HepG2 (cell line): ENCODE measurements around the gene DCAF4L1. TPM values are rescaled to one million over a fixed set of nuclear protein-coding genes. Genes with fewer than 3 reads are reported as not detected.

ENCODE experiments used
- GATAD1 ChIP-seq: IDR thresholded peaks from 2 replicates; pipeline ENCODE4 v1.6.1; 2016; ENCODE audit warnings: missing genetic modification reagents, missing compliant biosample characterization
- KDM2A ChIP-seq: sonication (generic); formaldehyde crosslinking; IDR thresholded peaks from 2 replicates; pipeline ENCODE4 v1.4.0; 2020; ENCODE audit warnings: low read depth, missing genetic modification reagents, borderline replicate concordance
- MTA1 ChIP-seq: sonication (generic); formaldehyde crosslinking; IDR thresholded peaks from 2 replicates; pipeline ENCODE4 v1.4.0; 2020; ENCODE audit warnings: missing genetic modification reagents, mild to moderate bottlenecking, borderline replicate concordance
- NFKBIZ ChIP-seq: IDR thresholded peaks from 2 replicates; pipeline ENCODE4 v1.6.1; 2018; ENCODE audit warnings: missing genetic modification reagents, missing compliant biosample characterization
- PAF1 ChIP-seq: IDR thresholded peaks from 2 replicates; pipeline ENCODE4 v1.6.1; 2016; ENCODE audit warnings: missing genetic modification reagents, missing compliant biosample characterization
- POLR2A ChIP-seq, 2 experiments: IDR thresholded peaks; 2 replicates each; pipeline ENCODE4 v1.6.1; 2011; ENCODE audit warnings: low read depth in 2 of 2, low read length in 2 of 2, mild to moderate bottlenecking in 1 of 2, moderate library complexity in 1 of 2; ENCODE audit not compliant: insufficient read depth in 1 of 2
- PRMT3 ChIP-seq: sonication (generic); formaldehyde crosslinking; IDR thresholded peaks from 2 replicates; pipeline ENCODE4 v1.8.1; 2022; ENCODE audit warnings: low read depth, mild to moderate bottlenecking, moderate library complexity, missing genetic modification reagents, borderline replicate concordance
- RELA ChIP-seq: sonication (generic); formaldehyde crosslinking; IDR thresholded peaks from 2 replicates; pipeline ENCODE4 v1.4.0; 2020; ENCODE audit warnings: missing genetic modification reagents
- RFXAP ChIP-seq: sonication (generic); formaldehyde crosslinking; IDR thresholded peaks from 2 replicates; pipeline ENCODE4 v1.4.0; 2020; ENCODE audit warnings: missing genetic modification reagents, borderline replicate concordance
- ZFX ChIP-seq: sonication (generic); formaldehyde crosslinking; IDR thresholded peaks from 2 replicates; pipeline ENCODE4 v1.4.0; 2020; ENCODE audit warnings: mild to moderate bottlenecking, low read depth, missing genetic modification reagents, moderate library complexity
- ZNF207 ChIP-seq: fragments of 450-650 bp; IDR thresholded peaks from 2 replicates; pipeline ENCODE4 v1.6.1; 2016; ENCODE audit warnings: antibody characterized with exemption, borderline replicate concordance
- ZNF260 ChIP-seq: sonication (generic); formaldehyde crosslinking; IDR thresholded peaks from 2 replicates; pipeline ENCODE4 v1.4.0; 2020; ENCODE audit warnings: missing genetic modification reagents, low read depth, mild to moderate bottlenecking, borderline replicate concordance
- ZNF674 ChIP-seq: sonication (generic); formaldehyde crosslinking; IDR thresholded peaks from 2 replicates; pipeline ENCODE4 v1.5.0; 2020; ENCODE audit warnings: low read depth, mild to moderate bottlenecking, missing genetic modification reagents
- ZSCAN12 ChIP-seq: sonication (generic); formaldehyde crosslinking; IDR thresholded peaks from 2 replicates; pipeline ENCODE4 v1.9.0; 2021; ENCODE audit warnings: mild to moderate bottlenecking, missing genetic modification reagents
- polyA plus RNA-seq, 8 experiments: library from polyadenylated mRNA; depleted of rRNA in 3 of 8; stranded (reverse) in 7 of 8; unstranded in 1 of 8; fragments of >200 nt; fragmentation: Illumina TruSeq in 4 of 8; extraction: Trizol in 4 of 8; gene quantifications; 2 replicates each; pipeline versions ENCODE4 v1.2.1 to v1.2.3, GENCODE V29; 2011 to 2016; ENCODE audit warnings: low read depth in 4 of 8, missing spikeins in 1 of 8, mixed read lengths in 1 of 8; ENCODE audit not compliant: insufficient read depth in 1 of 8
- total RNA-seq, 5 experiments: library from RNA; depleted of rRNA; stranded (reverse); fragments of >200 nt; fragmentation: Illumina TruSeq; extraction: Trizol; gene quantifications; 2 replicates each; pipeline ENCODE4 v1.2.3, GENCODE V29; 2016; ENCODE audit warnings: low read depth in 1 of 5
- TF ChIP-seq, protein P1 (sequence below): IDR thresholded peaks from 2 replicates; pipeline ENCODE4 v1.6.1; 2016; ENCODE audit warnings: missing biosample characterization, missing genetic modification reagents, low read depth
- TF ChIP-seq, protein P2 (sequence below): sonication (generic); formaldehyde crosslinking; IDR thresholded peaks from 2 replicates; pipeline ENCODE4 v1.4.0; 2020; ENCODE audit warnings: mild to moderate bottlenecking, missing genetic modification reagents
- TF ChIP-seq, protein P3 (sequence below): sonication (generic); formaldehyde crosslinking; IDR thresholded peaks from 2 replicates; pipeline ENCODE4 v1.5.0; 2020; ENCODE audit warnings: mild to moderate bottlenecking, missing genetic modification reagents, borderline replicate concordance

Gene DCAF4L1
- total and polyA plus RNA-seq, 2 of the 13 experiments (the other 11 are each of a cell fraction or from before 2014, with no cell fraction given) = 0.05 to 0.09 TPM

DNA sequence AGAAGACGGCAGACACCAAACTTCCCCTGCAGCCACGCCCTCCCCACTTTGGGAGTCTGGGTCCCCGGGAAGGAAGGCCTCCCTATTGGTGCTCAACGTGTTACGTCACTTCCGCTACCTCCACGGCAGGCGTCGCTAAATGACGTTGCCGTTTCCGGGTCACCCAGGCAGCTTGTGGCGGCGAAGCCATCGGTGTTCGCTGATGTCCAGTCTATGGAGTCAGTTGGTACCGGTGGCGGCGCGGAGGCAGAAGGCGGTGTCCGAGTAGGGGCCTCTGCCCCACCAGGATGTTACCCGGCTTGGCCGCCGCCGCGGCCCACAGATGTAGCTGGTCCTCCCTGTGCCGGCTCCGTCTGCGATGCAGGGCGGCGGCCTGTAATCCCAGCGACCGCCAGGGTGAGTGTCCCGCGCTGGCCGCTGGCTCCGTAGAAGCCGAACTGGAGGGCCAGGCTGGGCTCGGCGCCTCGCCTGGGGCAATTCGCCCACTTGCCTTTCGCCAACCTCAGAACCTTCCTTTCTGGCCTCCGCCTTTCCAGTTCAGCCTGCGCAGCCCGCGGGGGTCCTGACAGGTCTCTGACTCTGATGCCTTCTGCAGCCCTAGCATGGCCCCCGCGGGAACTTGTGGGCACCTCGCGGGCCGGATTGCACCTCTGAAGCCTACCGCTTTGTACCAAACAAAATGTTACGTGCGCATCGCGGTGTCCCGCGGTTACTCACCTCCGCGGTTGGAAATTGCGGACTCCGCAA lies 9.0 kb downstream of the DCAF4L1 start, which contains the start of gene SLC30A9 (continued):
- TF ChIP-seq PRMT3 (CRISPR knock-in tag) (no peak), ZNF260 (CRISPR knock-in tag) (no peak), ZSCAN12 (CRISPR knock-in tag) (no peak), RELA (CRISPR knock-in tag) (no peak), KDM2A (CRISPR knock-in tag) (peak; percentile 94), RFXAP (CRISPR knock-in tag) (no peak), ZNF674 (CRISPR knock-in tag) (no peak), ZFX (CRISPR knock-in tag) (peak; percentile 95), GATAD1 (peak; percentile 97), ZNF207 (no peak), MTA1 (no peak), PAF1 (no peak), NFKBIZ (CRISPR knock-in tag) (no peak; the same call in 1 of the 2 replicates), POLR2A (IDR thresholded peaks at IDR 0.05; ENCODE audit: insufficient read depth in 1 of 2, low read depth in 2 of 2, low read length in 2 of 2) (peak; percentile 88 to 94)
- TF ChIP-seq, protein P1, sequence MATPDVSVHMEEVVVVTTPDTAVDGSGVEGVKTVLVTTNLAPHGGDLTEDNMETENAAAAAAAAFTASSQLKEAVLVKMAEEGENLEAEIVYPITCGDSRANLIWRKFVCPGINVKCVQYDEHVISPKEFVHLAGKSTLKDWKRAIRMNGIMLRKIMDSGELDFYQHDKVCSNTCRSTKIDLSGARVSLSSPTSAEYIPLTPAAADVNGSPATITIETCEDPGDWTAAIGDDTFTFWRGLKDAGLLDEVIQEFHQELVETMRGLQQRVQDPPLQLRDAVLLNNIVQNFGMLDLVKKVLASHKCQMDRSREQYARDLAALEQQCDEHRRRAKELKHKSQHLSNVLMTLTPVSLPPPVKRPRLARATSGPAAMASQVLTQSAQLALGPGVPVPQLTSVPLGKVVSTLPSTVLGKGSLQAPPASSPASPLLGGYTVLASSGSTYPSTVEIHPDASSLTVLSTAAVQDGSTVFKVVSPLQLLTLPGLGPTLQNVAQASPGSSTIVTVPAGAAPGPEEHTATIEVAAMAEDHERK = no peak
- TF ChIP-seq, protein P2, sequence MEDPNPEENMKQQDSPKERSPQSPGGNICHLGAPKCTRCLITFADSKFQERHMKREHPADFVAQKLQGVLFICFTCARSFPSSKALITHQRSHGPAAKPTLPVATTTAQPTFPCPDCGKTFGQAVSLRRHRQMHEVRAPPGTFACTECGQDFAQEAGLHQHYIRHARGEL (CRISPR knock-in tag) = no peak
- TF ChIP-seq, protein P3, sequence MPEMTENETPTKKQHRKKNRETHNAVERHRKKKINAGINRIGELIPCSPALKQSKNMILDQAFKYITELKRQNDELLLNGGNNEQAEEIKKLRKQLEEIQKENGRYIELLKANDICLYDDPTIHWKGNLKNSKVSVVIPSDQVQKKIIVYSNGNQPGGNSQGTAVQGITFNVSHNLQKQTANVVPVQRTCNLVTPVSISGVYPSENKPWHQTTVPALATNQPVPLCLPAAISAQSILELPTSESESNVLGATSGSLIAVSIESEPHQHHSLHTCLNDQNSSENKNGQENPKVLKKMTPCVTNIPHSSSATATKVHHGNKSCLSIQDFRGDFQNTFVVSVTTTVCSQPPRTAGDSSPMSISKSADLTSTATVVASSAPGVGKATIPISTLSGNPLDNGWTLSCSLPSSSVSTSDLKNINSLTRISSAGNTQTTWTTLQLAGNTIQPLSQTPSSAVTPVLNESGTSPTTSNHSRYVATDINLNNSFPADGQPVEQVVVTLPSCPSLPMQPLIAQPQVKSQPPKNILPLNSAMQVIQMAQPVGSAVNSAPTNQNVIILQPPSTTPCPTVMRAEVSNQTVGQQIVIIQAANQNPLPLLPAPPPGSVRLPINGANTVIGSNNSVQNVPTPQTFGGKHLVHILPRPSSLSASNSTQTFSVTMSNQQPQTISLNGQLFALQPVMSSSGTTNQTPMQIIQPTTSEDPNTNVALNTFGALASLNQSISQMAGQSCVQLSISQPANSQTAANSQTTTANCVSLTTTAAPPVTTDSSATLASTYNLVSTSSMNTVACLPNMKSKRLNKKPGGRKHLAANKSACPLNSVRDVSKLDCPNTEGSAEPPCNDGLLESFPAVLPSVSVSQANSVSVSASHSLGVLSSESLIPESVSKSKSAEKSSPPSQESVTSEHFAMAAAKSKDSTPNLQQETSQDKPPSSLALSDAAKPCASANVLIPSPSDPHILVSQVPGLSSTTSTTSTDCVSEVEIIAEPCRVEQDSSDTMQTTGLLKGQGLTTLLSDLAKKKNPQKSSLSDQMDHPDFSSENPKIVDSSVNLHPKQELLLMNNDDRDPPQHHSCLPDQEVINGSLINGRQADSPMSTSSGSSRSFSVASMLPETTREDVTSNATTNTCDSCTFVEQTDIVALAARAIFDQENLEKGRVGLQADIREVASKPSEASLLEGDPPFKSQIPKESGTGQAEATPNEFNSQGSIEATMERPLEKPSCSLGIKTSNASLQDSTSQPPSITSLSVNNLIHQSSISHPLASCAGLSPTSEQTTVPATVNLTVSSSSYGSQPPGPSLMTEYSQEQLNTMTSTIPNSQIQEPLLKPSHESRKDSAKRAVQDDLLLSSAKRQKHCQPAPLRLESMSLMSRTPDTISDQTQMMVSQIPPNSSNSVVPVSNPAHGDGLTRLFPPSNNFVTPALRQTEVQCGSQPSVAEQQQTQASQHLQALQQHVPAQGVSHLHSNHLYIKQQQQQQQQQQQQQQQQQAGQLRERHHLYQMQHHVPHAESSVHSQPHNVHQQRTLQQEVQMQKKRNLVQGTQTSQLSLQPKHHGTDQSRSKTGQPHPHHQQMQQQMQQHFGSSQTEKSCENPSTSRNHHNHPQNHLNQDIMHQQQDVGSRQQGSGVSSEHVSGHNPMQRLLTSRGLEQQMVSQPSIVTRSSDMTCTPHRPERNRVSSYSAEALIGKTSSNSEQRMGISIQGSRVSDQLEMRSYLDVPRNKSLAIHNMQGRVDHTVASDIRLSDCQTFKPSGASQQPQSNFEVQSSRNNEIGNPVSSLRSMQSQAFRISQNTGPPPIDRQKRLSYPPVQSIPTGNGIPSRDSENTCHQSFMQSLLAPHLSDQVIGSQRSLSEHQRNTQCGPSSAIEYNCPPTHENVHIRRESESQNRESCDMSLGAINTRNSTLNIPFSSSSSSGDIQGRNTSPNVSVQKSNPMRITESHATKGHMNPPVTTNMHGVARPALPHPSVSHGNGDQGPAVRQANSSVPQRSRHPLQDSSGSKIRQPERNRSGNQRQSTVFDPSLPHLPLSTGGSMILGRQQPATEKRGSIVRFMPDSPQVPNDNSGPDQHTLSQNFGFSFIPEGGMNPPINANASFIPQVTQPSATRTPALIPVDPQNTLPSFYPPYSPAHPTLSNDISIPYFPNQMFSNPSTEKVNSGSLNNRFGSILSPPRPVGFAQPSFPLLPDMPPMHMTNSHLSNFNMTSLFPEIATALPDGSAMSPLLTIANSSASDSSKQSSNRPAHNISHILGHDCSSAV = no peak
